Neutrophil (primary cell): ENCODE results near the gene GPR25.

Experiments
- H3K27ac ChIP-seq: fragments of 200-600 bp; sonication (generic); 2 replicates; pipeline ENCODE4 v1.5.1; 2016; ENCODE audit warnings: mild to moderate bottlenecking, moderate library complexity
- H3K27me3 ChIP-seq: fragments of 200-600 bp; sonication (generic); 2 replicates; pipeline ENCODE4 v1.6.0; 2016; ENCODE audit warnings: mild to moderate bottlenecking
- H3K36me3 ChIP-seq: fragments of 200-600 bp; sonication (generic); 2 replicates; pipeline ENCODE4 v1.5.1; 2017
- H3K4me1 ChIP-seq, 2 experiments: fragments of 200-600 bp in 1 of 2; sonication (generic) in 1 of 2; 1 replicate in 1 of 2; 2 replicates in 1 of 2; pipeline versions ENCODE4 v1.5.1 to v1.6.1; 2013 to 2016; ENCODE audit warnings: low read depth in 1 of 2, low read length in 1 of 2, mild to moderate bottlenecking in 1 of 2, moderate library complexity in 1 of 2; ENCODE audit not compliant: control insufficient read depth in 1 of 2, insufficient read depth in 1 of 2
- H3K4me3 ChIP-seq, 2 experiments: fragments of 200-600 bp in 1 of 2; sonication (generic) in 1 of 2; 1 replicate in 1 of 2; 2 replicates in 1 of 2; pipeline ENCODE4 v1.5.1; 2013 to 2016; ENCODE audit warnings: low read depth in 1 of 2, low read length in 1 of 2, mild to moderate bottlenecking in 1 of 2, moderate library complexity in 1 of 2
- H3K9me3 ChIP-seq: fragments of 200-600 bp; sonication (generic); 2 replicates; pipeline ENCODE4 v1.5.1; 2016
- TF ChIP-seq, protein P1 (sequence below): fragments of 200-600 bp; sonication (generic); IDR thresholded peaks from 2 replicates; pipeline ENCODE4 v1.5.1; 2016; ENCODE audit warnings: antibody characterized with exemption

The GPR25 gene

DNA sequence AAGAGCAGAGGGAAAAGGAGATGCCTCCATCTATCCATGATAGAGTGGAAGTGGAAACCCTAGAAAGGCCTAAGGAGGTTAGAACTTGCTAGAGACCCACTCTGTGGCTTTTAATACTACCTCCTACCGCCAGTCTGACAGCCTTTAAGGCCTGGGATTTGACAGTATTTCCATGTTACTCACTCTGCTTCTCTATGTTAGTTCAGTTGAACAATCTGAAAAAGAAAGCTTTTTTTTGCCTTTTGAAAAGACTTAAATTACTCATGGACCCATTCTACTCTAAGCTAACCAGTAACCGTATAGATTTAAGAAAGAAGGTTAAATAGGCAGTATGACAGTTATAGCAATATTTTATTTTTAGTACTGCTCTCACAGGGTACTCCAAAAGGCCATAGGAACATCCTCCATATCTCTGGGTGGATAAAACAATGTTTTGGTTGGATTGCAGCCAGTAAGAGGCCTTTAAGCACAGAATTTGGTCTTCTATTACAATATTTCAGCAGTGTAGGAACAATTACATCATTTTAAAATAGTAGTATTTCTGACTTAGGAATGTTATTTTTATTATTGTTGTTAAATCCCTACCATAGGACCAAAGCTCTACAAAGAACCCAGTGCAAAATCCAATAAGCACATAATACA is 15.9 kb upstream of the GPR25 start:
- no peak overlapping the region for H3K4me3 ChIP-seq
- no peak overlapping the region for H3K27ac ChIP-seq
- TF ChIP-seq, protein P1, sequence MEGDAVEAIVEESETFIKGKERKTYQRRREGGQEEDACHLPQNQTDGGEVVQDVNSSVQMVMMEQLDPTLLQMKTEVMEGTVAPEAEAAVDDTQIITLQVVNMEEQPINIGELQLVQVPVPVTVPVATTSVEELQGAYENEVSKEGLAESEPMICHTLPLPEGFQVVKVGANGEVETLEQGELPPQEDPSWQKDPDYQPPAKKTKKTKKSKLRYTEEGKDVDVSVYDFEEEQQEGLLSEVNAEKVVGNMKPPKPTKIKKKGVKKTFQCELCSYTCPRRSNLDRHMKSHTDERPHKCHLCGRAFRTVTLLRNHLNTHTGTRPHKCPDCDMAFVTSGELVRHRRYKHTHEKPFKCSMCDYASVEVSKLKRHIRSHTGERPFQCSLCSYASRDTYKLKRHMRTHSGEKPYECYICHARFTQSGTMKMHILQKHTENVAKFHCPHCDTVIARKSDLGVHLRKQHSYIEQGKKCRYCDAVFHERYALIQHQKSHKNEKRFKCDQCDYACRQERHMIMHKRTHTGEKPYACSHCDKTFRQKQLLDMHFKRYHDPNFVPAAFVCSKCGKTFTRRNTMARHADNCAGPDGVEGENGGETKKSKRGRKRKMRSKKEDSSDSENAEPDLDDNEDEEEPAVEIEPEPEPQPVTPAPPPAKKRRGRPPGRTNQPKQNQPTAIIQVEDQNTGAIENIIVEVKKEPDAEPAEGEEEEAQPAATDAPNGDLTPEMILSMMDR = no peak
- H3K9me3 ChIP-seq = no peaks in the 10 kb centered on the region
- peaks cover 4 to 25% of the 10 kb centered on the region in 2 experiments for H3K4me1 ChIP-seq
- H3K36me3 ChIP-seq = no peaks in the 10 kb centered on the region
- no peaks in the 10 kb centered on the region for H3K27me3 ChIP-seq

DNA sequence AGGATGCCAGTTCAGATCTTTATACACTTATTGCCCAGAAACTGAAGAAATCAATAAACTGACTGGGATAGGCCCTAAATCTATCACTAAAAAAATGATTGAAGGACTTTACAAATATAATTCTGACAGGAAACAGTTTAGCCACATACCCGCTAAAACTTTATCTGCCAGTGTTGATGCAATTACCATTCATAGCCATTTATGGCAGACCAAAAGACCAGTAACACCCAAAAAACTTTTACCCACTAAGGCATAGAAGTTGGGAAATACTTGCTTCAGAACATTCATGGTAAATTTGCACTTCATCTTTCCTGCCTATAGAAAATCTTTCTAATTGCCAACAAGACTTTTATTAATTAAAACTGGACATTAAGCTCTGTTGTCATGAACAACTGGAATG is 15.0 kb upstream of the GPR25 start:
- Histone ChIP-seq H3K4me1 (peaks cover under 1 to 16% of the 10 kb centered on the region in 2 experiments), H3K36me3 (no peaks in the 10 kb centered on the region), H3K4me3 (no peak overlapping the region), H3K9me3 (no peaks in the 10 kb centered on the region), H3K27me3 (no peaks in the 10 kb centered on the region), H3K27ac (no peak overlapping the region)
- TF ChIP-seq, protein P1 = no peak

DNA sequence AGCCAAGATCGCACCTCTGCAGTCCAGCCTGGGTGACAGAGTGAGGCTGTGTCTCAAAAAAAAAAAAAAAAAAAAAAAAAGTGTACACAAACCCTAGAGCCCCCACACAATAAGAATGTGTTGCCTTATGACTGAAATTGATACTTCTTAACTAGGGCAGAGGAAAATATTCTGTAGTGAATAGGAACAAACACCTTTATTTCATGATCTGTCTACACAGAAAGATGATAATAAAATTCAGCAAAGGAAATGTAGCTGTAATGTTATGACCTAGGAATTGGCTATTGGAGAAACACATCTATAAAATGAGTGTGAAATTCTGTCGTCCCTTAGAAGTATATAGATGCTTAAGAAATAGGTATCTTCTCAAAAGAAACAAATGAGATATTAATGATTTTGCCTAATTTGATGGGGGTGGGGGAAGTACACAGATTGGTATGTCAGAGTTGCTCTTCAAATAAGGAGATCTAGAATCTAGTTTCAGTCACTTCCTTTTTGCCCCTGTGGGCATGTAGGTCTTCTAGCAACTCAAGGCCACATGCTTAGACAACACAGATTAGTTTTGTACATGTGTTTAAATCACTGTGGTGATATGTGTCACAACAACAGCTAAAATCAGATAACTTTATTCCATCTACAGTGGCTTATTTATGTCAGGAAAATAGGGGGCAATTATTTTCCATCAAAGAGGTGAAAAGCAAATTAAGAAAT is 10.7 kb upstream of the GPR25 start:
- no peaks in the 10 kb centered on the region for H3K27me3 ChIP-seq
- TF ChIP-seq, protein P1 = no peak
- peaks cover 10 to 25% of the 10 kb centered on the region in 2 experiments for H3K4me1 ChIP-seq
- no peaks in the 10 kb centered on the region for H3K36me3 ChIP-seq
- no peaks in the 10 kb centered on the region for H3K9me3 ChIP-seq
- H3K27ac ChIP-seq = no peak overlapping the region
- H3K4me3 ChIP-seq = no peak overlapping the region

DNA sequence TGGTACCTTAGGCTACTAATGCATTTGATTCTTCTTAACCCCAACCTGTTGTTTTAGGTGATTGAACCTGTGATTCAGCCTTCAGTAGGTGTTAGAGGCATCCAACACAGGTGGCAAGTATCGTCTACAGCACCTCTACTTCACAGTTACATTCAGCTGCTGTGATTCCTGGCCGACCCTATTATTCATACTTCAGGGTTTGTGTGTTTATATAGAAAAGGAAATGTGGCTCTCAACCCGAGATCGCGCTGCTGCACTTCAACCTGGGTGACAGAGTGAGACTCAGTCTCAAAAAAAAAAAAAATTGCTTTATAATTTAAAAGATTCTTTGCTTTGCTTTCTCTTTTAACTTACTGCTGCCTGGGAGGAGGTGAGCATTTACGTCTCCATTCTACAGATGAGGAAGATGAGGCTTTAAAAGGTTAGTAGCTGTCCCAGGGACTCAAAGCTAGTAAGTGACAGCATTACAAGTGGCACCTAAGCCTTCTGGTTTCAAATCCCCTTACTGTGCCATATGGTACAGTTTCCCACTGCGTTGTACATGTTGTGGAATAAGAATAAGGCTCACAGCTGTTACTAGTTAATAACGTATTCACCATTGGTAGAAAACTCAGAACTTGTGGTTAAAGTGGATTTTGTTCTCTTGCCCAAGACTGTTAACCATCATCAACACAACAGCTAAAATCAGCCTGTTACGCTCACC is 9.9 kb upstream of the GPR25 start:
- Histone ChIP-seq H3K36me3 (no peaks in the 10 kb centered on the region), H3K9me3 (no peaks in the 10 kb centered on the region), H3K4me1 (peaks cover 10 to 22% of the 10 kb centered on the region in 2 experiments), H3K27ac (no peak overlapping the region), H3K4me3 (no peak overlapping the region), H3K27me3 (no peaks in the 10 kb centered on the region)
- TF ChIP-seq, protein P1 = no peak

DNA sequence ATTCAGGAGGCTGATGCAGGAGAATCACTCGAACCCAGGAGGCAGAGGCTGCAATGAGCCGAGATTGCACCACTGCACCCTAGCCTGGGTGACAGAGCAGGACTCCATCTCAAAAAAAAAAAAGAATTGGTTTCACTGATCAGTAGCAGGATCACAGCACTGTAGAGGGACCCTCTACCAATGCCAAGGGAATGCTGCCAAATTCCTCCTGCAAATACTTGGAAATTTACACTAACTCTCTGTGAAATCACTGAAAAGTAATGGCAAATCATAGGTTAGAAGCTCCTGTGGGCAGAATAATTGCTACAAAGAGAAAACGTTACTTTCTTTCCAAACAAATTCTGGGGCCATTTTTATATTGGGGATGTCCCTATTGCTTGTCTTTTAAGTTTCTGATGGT is 6.7 kb upstream of the GPR25 start:
- no peaks in the 10 kb centered on the region for H3K9me3 ChIP-seq
- H3K4me3 ChIP-seq = no peak overlapping the region
- H3K4me1 ChIP-seq = peaks cover 10 to 16% of the 10 kb centered on the region in 2 experiments
- no peaks in the 10 kb centered on the region for H3K27me3 ChIP-seq
- TF ChIP-seq, protein P1 = no peak
- no peak overlapping the region for H3K27ac ChIP-seq
- no peaks in the 10 kb centered on the region for H3K36me3 ChIP-seq
